Myocyte (in vitro differentiated cells): ENCODE measurements around the gene FAM83D. TPM values are rescaled to one million over a fixed set of nuclear protein-coding genes. Genes with fewer than 3 reads are reported as not detected.
A peak's percentile ranks its signal among the peaks of the same experiment; 100 is the strongest.
"Not testable (repeated sequence)": the region's sequence is repeated elsewhere in the genome, so short reads cannot be mapped to it uniquely, and the experiment has no call there.

Experiments used
- DNase-seq: peaks from one replicate; pipeline ENCODE4 v3.0.0-alpha.2; 2012; ENCODE audit warnings: low read depth
- total RNA-seq: library from RNA; depleted of rRNA; stranded (reverse); fragments of >200 nt; gene quantifications from 2 replicates; pipeline ENCODE4 v1.2.3, GENCODE V29; 2014

FAM83D gene
- total RNA-seq, 1 donor from 2014 or later: 0.67 TPM

DNA sequence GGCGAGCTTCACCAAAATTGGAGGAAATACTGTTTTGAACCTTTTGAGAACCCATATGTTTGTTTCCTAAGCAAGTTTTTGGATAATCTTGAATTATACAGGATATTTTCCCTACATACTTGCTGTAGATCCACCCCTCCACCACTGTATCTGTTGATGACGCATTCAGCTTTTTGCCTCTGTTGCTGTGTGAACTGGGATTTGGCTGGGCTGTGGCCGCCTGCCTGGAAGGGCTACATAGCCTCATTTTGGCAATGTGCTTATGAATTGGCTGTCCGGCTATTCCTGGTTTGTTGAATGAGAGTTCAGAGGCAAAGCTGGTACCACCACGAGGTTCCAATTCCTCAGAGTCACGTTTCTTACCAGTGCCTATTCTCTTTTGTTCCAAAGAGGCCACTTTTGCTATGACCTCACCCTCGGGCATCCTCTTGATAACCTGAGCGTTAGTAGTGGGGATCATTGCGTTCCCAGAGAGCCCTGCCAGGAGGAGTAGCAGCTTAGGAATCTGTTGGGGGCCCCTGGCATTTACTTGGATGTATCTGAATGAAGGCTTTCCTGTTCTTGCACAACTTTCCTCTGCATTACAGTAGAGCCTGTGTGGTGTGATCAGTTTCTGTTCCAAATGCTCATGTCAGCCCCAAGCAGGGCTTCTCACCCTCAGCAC lies 6.4 kb downstream of the FAM83D start:
- DNase-seq: peak; percentile 39

DNA sequence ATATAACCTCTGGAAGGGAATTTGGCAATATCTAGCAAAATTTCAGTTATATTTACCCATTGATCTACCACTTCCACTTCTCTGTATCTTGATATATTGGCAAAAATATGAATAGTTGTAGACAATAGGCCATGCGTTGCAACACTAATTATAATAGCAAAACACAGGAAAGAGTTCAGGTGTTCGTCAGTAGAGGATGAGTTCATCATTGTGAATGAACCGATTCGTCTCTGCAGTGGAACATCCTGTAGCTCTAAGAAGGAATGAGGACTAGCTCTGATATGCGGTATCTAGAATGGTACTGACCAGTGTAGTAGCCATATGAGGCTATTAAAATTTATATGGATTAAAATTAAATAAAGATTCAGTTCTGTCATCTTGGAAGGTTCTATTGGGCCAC lies 8.3 kb downstream of the FAM83D start:
- no peak for DNase-seq

DNA sequence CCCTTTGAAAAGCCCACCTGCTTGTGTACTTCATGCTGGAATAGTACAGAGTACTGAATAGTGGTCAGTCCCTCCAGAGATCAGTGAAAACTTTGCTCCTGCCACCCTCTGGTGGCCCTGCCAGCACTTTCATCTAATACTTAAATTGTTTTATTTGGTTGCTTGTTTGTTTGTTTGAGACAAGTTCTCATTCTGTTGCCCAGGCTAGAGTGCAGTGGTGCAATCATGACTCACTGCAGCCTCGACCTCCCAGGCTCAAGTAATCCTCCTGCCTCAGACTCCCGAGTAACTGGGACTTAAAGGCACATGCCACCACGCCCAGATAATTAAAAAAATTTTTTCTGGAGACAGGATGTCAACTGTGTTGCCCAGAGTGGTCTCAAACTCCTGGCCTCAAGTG lies 9.1 kb downstream of the FAM83D start:
- peak; percentile 8 for DNase-seq

DNA sequence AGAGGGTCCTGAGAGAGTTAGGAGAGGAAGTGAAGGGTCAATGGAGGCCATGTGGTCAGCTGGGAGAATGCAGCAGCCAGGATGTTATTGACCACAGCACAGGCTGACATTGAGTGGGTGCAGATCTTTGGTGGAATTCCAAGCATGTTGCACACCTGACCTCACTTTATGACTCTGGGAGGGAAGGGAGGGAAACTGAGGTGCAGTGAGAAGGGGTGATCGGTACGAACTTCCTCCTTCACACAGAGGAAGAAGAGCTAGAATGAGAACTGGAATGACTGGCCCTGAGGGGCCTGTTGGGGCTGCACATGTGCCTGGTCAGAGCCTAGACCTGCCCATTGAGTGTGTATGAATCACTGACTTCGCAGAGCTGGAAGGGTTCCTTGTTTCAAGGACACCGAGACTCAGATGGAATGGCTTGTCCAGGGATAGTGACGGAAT lies 9.8 kb downstream of the FAM83D start:
- no peak for DNase-seq

DNA sequence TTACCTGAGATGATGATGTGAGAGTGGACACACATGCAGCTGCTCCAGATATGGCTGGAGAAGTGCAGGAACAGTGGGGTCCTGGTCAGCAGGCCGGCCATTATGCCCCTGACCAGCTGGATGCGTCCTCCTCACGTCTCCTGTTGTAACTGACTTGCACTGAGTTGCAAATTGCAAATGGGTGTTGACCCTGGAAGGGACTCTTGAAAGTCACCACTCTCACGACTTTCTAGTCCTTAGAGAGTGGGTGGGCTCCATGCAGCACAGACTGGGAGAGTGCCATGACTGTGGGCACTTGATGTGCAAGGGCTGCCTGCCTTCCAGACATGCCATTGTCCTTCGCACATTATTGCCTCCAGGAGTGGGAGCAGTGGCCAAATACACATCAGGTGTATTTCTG lies 10.8 kb downstream of the FAM83D start:
- no peak for DNase-seq

DNA sequence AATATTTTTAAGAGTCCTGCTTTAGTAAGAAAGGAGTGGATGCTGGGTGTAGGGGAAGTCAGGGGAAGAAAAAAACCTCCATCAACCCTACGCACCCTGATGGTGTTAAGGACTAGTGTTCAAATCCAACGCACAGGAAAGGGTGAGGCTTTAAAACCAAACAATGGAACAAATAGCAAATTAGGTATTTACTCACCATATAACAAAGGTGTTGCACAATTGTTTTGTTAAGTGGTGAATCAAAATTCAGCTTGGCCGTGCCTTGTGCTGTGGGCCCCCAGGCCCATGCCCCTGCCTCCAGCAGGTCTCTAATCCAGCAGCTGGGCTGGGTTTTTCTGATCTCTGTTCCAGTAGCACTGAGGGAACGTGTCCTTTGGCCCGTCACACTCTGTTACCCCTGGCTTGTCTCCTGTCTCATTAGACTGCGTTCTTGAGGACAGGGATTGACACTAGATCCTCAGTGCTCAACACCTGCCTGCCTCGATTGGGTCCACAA lies 11.8 kb downstream of the FAM83D start:
- DNase-seq: no peak

DNA sequence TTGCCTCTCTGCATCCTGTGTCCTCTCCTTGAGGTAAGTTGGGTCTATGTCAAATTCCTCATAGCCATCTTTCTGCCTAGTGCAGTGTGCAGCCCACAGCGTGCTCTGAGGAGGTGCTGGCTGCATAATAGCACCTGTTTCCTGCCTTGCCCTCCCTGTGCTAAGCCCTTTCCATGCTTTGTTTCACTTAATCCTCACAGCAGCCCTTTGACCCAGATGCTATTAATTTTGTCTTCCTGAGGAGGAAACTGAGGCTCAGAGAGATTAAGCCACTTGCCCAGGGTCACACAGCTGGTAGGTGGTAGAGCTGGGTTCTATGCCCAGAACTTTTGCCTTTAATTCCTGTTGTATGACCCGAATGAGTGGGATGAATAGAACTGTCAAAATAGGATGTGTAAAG lies 13.5 kb downstream of the FAM83D start:
- no peak for DNase-seq

DNA sequence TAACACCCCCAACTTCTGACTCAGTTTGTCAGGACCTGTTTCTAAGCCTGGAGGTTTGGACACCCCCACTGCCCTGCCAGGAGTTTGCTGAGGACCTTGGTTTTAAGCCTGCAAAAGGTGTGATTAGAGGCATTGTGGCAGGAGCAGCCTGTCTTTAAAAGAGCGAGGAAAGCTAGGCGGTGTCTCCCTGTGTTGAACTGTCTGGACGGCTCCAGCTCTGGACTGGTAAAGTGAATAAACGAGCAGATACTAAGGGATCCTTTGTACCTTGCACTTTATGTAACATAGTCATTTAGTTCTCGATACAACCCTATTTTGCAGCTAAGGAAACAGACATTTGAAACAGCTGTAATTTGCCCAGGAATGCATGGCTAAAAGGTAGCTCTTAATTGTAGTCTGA lies 14.4 kb downstream of the FAM83D start:
- no peak for DNase-seq

DNA sequence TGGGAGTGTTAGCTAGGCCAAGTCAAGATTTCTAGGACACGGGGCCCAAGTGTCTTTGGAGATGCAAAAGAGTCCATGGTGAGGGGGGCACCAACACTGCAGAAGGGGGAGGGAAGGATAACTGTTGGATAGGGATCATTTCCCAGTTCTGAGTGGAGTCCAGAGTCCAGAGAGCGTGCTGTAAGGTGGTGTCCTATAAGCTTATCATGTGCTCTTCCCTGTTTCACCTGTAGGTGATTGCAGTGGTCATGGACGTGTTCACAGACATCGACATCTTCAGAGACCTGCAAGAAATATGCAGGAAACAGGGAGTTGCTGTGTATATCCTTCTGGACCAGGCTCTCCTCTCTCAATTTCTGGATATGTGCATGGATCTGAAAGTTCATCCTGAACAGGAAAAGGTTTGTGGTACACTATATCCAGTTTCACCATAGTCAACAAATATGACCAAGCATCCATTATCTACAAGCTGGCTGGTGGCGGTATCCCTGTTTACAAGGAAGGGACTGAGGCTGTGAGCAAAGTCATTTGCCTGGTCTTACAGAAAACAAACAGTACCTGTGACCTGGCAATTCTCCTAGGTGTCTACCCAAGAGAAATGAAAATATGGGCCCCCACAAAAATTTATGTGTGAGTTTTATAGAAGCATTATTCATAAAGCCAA lies 15.6 kb downstream of the FAM83D start:
- DNase-seq: no peak

DNA sequence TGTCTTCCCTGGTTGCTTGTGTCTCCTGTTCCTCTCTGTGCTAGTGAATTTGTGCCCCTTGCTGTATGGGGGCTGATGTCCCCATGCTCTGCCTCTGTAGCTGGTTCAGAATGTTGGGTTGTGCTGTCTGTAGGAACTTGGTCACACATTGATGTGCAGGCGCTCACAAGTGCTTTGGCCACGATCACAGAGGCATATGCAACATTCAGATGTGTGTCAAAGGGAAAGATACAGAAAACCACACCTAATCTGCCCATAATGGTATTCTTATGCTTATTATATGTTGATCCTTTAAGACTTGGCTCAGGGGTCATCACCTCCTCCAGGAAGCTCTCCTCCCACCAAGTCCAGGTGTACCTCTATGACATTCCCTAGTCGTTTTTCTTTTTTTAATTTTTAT lies 18.8 kb downstream of the FAM83D start:
- no peak for DNase-seq

DNA sequence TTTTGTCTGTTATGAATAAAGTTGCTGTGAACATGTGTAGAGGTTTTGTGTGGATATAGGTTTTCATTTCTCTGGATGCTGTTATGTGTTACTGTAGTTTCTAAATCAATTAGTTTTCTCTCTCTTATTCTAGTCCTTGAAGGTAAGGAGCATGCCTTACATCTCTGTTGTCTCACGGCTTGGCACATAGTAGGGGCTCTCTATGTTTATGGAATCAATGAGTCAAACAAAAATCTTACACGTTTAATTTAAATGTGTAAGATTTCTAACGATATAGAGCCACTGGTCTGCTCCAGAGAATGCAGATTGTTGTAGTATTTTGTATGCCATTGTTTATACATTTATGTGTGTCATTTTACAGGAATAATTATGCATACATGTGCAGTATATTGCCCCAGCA lies 20.6 kb downstream of the FAM83D start:
- no peak for DNase-seq

DNA sequence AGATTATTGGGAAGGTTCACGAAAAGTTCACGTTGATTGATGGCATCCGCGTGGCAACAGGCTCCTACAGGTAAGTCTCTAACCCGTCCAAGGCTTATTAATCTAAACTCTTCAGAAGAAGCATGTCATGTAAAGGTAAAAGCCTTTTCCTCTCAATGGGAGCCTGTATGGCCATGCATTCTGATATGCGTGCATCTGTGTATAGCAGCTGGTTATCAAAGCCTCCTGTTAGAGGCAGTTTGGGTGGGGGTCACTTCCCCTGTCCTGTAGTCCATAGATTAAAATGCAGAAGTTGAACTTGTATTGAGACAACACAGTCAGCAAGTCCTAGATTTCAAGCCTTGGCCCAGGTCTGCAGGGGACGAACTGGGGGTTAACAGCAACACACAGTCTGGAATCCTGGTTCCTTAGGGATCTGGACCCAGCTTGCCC lies 21.7 kb downstream of the FAM83D start:
- no peak for DNase-seq

DNA sequence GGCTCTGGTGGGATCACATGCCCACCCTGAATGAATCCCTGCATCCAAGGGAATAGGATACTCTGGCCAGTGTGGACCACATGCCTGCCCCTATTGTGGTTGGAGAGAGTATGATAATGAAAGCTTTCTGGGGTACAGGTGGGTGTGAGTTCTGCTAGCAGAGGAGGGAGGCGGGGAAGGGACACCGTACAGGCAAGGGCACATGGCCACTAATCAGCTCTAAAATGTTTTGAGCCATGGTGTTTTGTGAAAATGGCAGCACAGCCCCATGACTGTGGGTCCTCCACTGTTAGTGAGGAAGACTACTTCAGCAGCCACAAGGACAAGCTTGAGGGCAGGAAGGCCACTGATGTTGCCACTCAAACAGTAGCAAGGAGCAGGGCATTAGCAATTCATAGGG lies 24.0 kb downstream of the FAM83D start:
- no peak for DNase-seq

DNA sequence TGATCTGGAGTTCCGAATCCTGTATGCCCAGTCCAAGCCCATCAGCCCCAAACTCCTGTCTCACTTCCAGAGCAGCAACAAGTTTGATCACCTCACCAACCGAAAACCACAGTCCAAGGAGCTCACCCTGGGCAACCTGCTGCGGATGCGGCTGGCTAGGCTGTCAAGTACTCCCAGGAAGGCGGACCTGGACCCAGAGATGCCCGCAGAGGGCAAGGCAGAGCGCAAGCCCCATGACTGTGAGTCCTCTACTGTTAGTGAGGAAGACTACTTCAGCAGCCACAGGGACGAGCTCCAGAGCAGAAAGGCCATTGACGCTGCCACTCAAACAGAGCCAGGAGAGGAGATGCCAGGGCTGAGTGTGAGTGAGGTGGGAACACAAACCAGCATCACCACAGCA lies 25.4 kb downstream of the FAM83D start:
- no peak for DNase-seq

DNA sequence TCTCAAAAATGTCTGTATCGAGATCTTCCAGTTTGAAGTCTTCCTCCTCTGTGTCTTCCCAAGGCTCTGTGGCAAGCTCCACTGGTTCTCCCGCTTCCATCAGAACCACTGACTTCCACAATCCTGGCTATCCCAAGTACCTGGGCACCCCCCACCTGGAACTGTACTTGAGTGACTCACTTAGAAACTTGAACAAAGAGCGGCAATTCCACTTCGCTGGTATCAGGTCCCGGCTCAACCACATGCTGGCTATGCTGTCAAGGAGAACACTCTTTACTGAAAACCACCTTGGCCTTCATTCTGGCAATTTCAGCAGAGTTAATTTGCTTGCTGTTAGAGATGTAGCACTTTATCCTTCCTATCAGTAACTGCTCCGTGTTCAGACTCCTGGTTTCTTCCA lies 25.9 kb downstream of the FAM83D start:
- DNase-seq: no peak

DNA sequence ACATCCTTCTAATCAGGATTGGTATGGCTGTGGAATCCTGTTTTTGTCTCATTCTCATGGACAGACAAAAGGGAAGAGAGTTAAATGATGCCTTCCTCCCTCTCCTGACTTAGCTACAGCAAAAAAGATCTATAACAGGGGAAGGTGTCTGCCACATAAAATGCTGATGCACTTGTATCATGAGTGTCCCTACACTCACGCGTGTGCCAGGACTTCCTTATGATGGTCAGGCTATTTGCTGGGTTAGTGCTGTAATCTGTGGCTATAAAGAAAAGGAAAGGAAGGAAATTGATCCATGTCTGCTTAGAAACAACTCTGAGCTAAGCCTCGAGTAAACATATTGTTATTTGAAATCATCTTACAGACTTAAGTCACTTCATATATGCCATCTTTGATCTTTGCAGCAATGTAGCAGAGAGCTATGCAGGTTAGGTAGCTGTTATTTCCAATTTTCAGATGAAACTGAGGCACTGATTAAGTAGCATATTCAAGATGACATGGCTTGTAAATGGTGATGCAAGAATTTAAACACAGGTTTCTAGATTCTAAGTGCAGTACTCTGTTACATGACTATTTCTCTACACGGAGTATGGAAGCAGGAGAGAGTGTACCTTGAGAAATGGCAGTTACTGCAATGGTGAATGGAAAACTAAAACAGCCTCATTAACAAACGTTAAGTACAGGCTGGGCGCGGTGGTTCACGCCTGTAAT lies 27.6 kb downstream of the FAM83D start:
- DNase-seq: no peak

DNA sequence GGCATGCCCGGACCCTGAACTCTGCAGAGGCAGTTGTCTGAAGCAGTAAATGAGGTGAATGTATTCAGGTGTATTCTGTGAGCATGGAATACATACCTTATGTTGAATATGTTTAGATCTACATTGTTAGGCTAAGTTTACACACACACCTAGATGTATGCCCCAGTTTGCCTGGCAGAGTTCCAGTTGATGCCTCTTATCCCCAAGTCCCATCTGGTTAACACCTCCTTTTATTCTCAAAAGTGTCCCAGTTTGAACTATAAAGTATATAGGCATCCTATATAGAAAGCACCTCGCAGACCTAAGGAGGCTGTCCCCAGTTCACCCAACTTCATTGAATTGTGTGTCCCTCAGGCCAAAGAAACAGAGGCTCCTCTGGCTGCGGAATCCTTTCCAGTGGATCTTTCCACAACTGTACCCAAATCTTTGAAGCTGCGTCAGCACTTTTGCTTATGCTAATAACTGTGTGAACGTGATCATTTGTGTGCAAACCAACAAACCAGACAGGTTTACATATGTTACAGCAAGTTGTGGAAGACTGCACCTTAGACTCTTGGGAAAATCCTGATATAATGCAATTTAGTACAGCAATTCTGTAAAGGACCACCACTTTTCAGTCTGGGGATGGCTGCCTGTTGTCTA lies 31.1 kb downstream of the FAM83D start:
- DNase-seq: no peak

DNA sequence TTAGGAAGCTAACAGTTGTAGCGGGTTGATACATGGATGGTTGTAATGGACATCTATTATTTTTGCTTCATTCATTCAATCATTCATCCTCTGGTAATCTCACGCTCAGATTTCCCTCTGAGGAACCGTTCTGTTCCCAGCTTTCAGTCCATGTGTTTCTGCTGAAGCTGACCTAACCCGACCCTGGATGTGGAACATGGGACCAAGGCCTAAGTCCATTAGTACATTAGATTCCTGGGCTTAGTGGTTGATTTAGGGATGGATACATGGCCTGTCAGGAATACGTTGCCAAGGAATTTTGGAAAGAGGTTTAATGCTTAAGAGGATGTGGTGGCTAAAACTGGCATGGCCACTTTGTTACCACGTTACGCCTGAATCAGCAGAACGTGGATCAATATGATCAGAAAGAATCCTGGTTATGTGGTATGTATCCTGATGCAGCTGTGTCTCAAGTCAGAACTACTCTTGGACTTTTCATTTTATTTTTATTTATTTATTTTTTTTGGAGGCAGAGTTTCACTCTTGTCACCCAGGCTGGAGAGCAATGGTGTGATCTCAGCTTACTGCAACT lies 31.8 kb downstream of the FAM83D start:
- DNase-seq: no peak

DNA sequence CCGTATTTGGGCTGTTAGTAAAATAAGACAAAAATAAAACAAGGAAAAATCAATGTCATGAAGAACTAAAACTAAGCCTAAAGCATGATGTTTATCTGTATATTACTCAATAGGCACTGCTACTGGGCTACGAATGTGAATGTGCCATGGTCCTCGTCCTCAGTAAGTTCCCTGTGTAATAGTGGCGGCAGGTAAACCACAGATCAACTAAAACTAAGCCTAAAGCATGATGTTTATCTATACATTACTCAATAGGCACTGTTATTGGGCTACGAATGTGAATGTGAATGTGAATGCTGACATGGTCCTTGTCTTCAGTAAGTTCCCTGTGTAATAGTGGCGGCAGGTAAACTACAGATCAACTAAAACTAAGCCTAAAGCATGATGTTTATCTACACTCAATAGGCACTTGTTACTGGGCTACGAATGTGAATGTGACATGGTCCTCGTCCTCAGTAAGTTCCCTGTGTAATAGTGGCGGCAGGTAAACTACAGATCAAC lies 34.0 kb downstream of the FAM83D start:
- DNase-seq: not testable (repeated sequence)

DNA sequence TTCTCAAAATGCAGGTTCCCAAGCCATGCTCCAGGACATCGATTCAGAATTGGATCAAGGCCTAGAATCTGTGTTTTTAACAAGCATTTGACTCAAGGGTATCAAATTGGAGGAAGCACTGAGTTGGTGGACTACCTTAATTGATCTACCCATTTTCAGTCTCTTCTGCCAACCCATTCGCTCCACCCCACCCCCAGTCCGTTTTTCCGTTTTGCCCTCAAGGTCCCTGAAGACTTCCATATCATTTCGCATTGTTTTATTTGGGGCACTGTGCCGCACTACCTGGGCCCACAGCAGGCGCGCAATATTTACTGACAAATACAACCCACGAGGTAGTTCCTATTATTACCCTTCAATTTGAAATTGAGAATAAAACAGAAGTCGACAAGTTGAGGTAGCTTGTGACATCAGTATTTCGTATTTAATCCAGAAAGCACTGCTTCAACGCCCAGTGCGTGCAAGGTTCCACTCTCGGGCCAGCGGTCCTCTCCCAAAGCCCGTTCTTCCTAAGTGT lies 35.4 kb downstream of the FAM83D start:
- DNase-seq: no peak
